IMR-90 (cell line): ENCODE data around the gene ZFP90. TPM values are rescaled to one million over a fixed set of nuclear protein-coding genes. Genes with fewer than 3 reads are reported as not detected.

Experiments
- ATAC-seq: fragments of 200-7000 bp; cut with Tn5 transposase; 2 replicates; pipeline ENCODE4 v1.9.1; 2020; ENCODE audit warnings: low read depth, mild to moderate bottlenecking, moderate library complexity
- BruUV-seq: library from RNA; stranded (reverse); fragments of 400-500 nt; replicated peaks from 2 replicates; lab custom pipeline; 2021; lab: Mats Ljungman, UMichigan
- CTCF ChIA-PET: fragments of 300-600 bp; formaldehyde crosslinking; extraction: SDS; loops from one replicate; lab custom pipeline; 2021; ENCODE audit warnings: antibody characterized with exemption; lab: Yijun Ruan, JAX
- POLR2A ChIA-PET: fragments of 300-600 bp; sonication (Branson Sonifier 250); formaldehyde crosslinking; loops from one replicate; lab custom pipeline; 2022; ENCODE audit warnings: antibody characterized with exemption; ENCODE audit not compliant: unreplicated experiment; lab: Charles Lee
- DNase-seq: peaks from one replicate; pipeline ENCODE4 v3.0.0; 2013
- H2AFZ ChIP-seq: replicated peaks from 2 replicates; pipeline ENCODE3; 2013; ENCODE audit warnings: low read length, mild to moderate bottlenecking; ENCODE audit not compliant: poor library complexity
- H2AK5ac ChIP-seq: 2 replicates; pipeline ENCODE4 v1.6.1; 2013; ENCODE audit warnings: low read depth, low read length, inconsistent platforms
- H2AK9ac ChIP-seq: replicated peaks from 2 replicates; pipeline ENCODE3; 2013; ENCODE audit warnings: mild to moderate bottlenecking, low read depth, low read length, moderate library complexity; ENCODE audit not compliant: poor library complexity
- H2BK120ac ChIP-seq: 2 replicates; pipeline ENCODE4 v1.6.1; 2013; ENCODE audit warnings: low read depth, low read length, inconsistent platforms
- H2BK15ac ChIP-seq: 3 replicates; pipeline ENCODE4 v1.6.1; 2013; ENCODE audit warnings: low read depth, low read length, inconsistent platforms
- H2BK20ac ChIP-seq: 2 replicates; pipeline ENCODE4 v1.6.1; 2013; ENCODE audit warnings: low read depth, mild to moderate bottlenecking, inconsistent platforms, low read length, moderate library complexity
- H2BK5ac ChIP-seq: 2 replicates; pipeline ENCODE4 v1.6.1; 2013; ENCODE audit warnings: mild to moderate bottlenecking, low read depth, low read length, inconsistent platforms; ENCODE audit not compliant: poor library complexity, severe bottlenecking
- H3K14ac ChIP-seq: replicated peaks from 2 replicates; pipeline ENCODE4 v1.6.1; 2013; ENCODE audit warnings: low read depth, low read length, inconsistent platforms
- H3K18ac ChIP-seq: 2 replicates; pipeline ENCODE4 v1.6.1; 2013; ENCODE audit warnings: low read depth, low read length, control low read depth
- H3K23ac ChIP-seq: 2 replicates; pipeline ENCODE4 v1.6.1; 2013; ENCODE audit warnings: low read depth, low read length, inconsistent platforms
- H3K27ac ChIP-seq: 2 replicates; pipeline ENCODE4 v1.5.1; 2013; ENCODE audit warnings: mild to moderate bottlenecking, control low read depth, low read length; ENCODE audit not compliant: insufficient read depth
- H3K27me3 ChIP-seq: 2 replicates; pipeline ENCODE4 v1.6.1; 2013; ENCODE audit warnings: low read length; ENCODE audit not compliant: control insufficient read depth, insufficient read depth
- H3K36me3 ChIP-seq: 2 replicates; pipeline ENCODE4 v1.6.1; 2013; ENCODE audit warnings: low read length, mixed read lengths; ENCODE audit not compliant: control insufficient read depth, insufficient read depth
- H3K4ac ChIP-seq: 2 replicates; pipeline ENCODE4 v1.6.1; 2013; ENCODE audit warnings: low read depth, low read length, inconsistent platforms
- H3K4me1 ChIP-seq: 2 replicates; pipeline ENCODE4 v1.6.1; 2013; ENCODE audit warnings: low read length, mixed read lengths; ENCODE audit not compliant: control insufficient read depth, insufficient read depth
- H3K4me2 ChIP-seq: 2 replicates; pipeline ENCODE4 v1.6.1; 2013; ENCODE audit warnings: low read depth, mild to moderate bottlenecking, control low read depth, low read length, moderate library complexity
- H3K4me3 ChIP-seq: 2 replicates; pipeline ENCODE4 v1.5.1; 2013; ENCODE audit warnings: low read depth, mild to moderate bottlenecking, control low read depth, low read length, moderate library complexity; ENCODE audit not compliant: insufficient read depth
- H3K56ac ChIP-seq: 2 replicates; pipeline ENCODE4 v1.6.1; 2013; ENCODE audit warnings: low read length, inconsistent platforms; ENCODE audit not compliant: insufficient read depth; ENCODE audit errors: extremely low read depth
- H3K79me1 ChIP-seq, 2 experiments: 2 replicates each; pipeline ENCODE4 v1.6.1; 2013; ENCODE audit warnings: low read length in 2 of 2, inconsistent platforms in 1 of 2, low read depth in 1 of 2
- H3K9ac ChIP-seq: 2 replicates; pipeline ENCODE4 v1.6.1; 2013; ENCODE audit warnings: low read depth, low read length, control low read depth
- H3K9me1 ChIP-seq: 2 replicates; pipeline ENCODE4 v1.6.1; 2013; ENCODE audit warnings: low read length, inconsistent platforms; ENCODE audit not compliant: insufficient read depth
- H3K9me3 ChIP-seq: 2 replicates; pipeline ENCODE4 v1.6.1; 2013; ENCODE audit warnings: low read length; ENCODE audit not compliant: control insufficient read depth, insufficient read depth
- H4K20me1 ChIP-seq: 2 replicates; pipeline ENCODE4 v1.6.1; 2013; ENCODE audit warnings: low read length, inconsistent platforms; ENCODE audit not compliant: insufficient read depth
- H4K5ac ChIP-seq: 2 replicates; pipeline ENCODE4 v1.6.1; 2013; ENCODE audit warnings: mild to moderate bottlenecking, low read depth, low read length, control low read depth
- H4K8ac ChIP-seq, 2 experiments: 2 replicates each; pipeline ENCODE4 v1.6.1; 2013; ENCODE audit warnings: low read depth in 2 of 2, low read length in 2 of 2, control low read depth in 1 of 2, inconsistent platforms in 1 of 2
- H4K91ac ChIP-seq: 2 replicates; pipeline ENCODE4 v1.6.1; 2013; ENCODE audit warnings: low read depth, low read length, inconsistent platforms; ENCODE audit not compliant: insufficient read depth
- BHLHE40 ChIP-seq: fragments of 150-350 bp; IDR thresholded peaks from 2 replicates; pipeline ENCODE4 v1.6.1; 2016; ENCODE audit warnings: mild to moderate bottlenecking, low read depth, low read length
- CEBPB ChIP-seq: IDR thresholded peaks from 2 replicates; pipeline ENCODE4 v1.6.1; 2012; ENCODE audit warnings: low read depth, low read length, improper control_type of control experiment
- CHD1 ChIP-seq: IDR thresholded peaks from 2 replicates; pipeline ENCODE4 v1.6.1; 2012; ENCODE audit warnings: low read depth, low read length, improper control_type of control experiment
- CTCF ChIP-seq: conservative IDR thresholded peaks from 2 replicates; pipeline ENCODE4 v1.5.1; 2012; ENCODE audit warnings: mild to moderate bottlenecking, low read depth, low read length, improper control_type of control experiment
- MAFK ChIP-seq: IDR thresholded peaks from 2 replicates; pipeline ENCODE4 v1.6.1; 2012; ENCODE audit warnings: low read depth, low read length, improper control_type of control experiment
- MXI1 ChIP-seq: IDR thresholded peaks from 2 replicates; pipeline ENCODE4 v1.6.1; 2012; ENCODE audit warnings: low read depth, mild to moderate bottlenecking, low read length, moderate library complexity, borderline replicate concordance
- NFE2L2 ChIP-seq: fragments of 150-350 bp; IDR thresholded peaks from 2 replicates; pipeline ENCODE4 v1.6.1; 2016; ENCODE audit warnings: low read depth, mild to moderate bottlenecking, low read length
- RAD21 ChIP-seq: IDR thresholded peaks from 2 replicates; pipeline ENCODE4 v1.6.1; 2012; ENCODE audit warnings: low read length, improper control_type of control experiment
- SMC3 ChIP-seq: fragments of 150-350 bp; IDR thresholded peaks from 2 replicates; pipeline ENCODE4 v1.6.1; 2016; ENCODE audit warnings: low read depth, mild to moderate bottlenecking, antibody characterized with exemption, low read length, moderate library complexity
- USF2 ChIP-seq: fragments of 150-350 bp; IDR thresholded peaks from 2 replicates; pipeline ENCODE4 v1.6.1; 2017; ENCODE audit warnings: mild to moderate bottlenecking, antibody characterized with exemption, low read length, low read depth
- WGBS, 2 experiments: methylation state at CpG; one replicate each; pipeline versions ENCODE4 v1.1.5 to v1.1.7; 2013; ENCODE audit warnings: missing lambda C conversion rate in 2 of 2; ENCODE audit not compliant: insufficient read length in 1 of 2; ENCODE audit errors: extremely low coverage in 2 of 2; 5-methylcytosine and 5-hydroxymethylcytosine counted together
- dilution Hi-C: fragments of 300-500 bp; cut with HindIII; formaldehyde crosslinking; loops from one replicate; pipeline ENCODE4 v1.14.3; 2018; ENCODE audit warnings: low sequenced_read_pairs; ENCODE audit not compliant: unreplicated experiment
- in situ Hi-C: fragments of 300-500 bp; cut with MboI; formaldehyde crosslinking; loops from 3 replicates; pipeline ENCODE4 v1.14.3; 2019; ENCODE audit warnings: low sequenced_read_pairs, inconsistent platforms, mixed read lengths
- intact Hi-C: fragments of 100-400 bp; cut with micrococcal nuclease; formaldehyde crosslinking; loops from 2 replicates; pipeline ENCODE4 v1.10.0; 2022
- polyA plus RNA-seq, 3 experiments: library from polyadenylated mRNA; depleted of rRNA; stranded (reverse); fragments of >200 nt; gene quantifications; 2 replicates each; pipeline ENCODE4 v1.2.3, GENCODE V29; 2012; ENCODE audit warnings: low replicate concordance in 1 of 3
- total RNA-seq: library from RNA; depleted of rRNA; stranded (reverse); fragments of >200 nt; gene quantifications from 2 replicates; pipeline ENCODE4 v1.2.3, GENCODE V29; 2012

The ZFP90 gene
- total and polyA plus RNA-seq, 2 of the 4 experiments (the other 2 are of a cell fraction): 7.3 to 22.6 TPM

- Histone ChIP-seq H3K9ac (no peak overlapping the region), H2BK5ac (no peak overlapping the region), H3K79me1 (peaks cover 0 to 4% of the 10 kb centered on the region in 2 experiments; a peak in 1 of 4 replicates), H3K18ac (no peak overlapping the region), H3K36me3 (no peaks in the 10 kb centered on the region), H2BK15ac (no peak overlapping the region), H3K4ac (no peak overlapping the region), H2AK9ac (peak overlapping the region; percentile 23), H3K23ac (no peak overlapping the region), H2AK5ac (no peak overlapping the region), H3K4me3 (no peak overlapping the region), H2AFZ (peak overlapping the region; percentile 82), H3K56ac (no peak overlapping the region), H2BK120ac (no peak overlapping the region), H3K27ac (no peak overlapping the region), H4K20me1 (no peaks in the 10 kb centered on the region), H4K91ac (no peak overlapping the region), H4K8ac (no peak overlapping the region), H3K9me3 (0 out of 2 replicates have a peak, but pooled peaks cover 2% of the 10 kb centered on the region), H3K4me2 (peak overlapping the region; percentile 47; the same call in 1 of the 2 replicates), H3K4me1 (0 out of 2 replicates have a peak, but pooled peaks cover 3% of the 10 kb centered on the region), H4K5ac (no peak overlapping the region), H2BK20ac (no peak overlapping the region), H3K9me1 (0 out of 2 replicates have a peak, but pooled peaks cover 3% of the 10 kb centered on the region), H3K27me3 (no peaks in the 10 kb centered on the region), H3K14ac (no peak overlapping the region)
- 0% methylated on average over 10 of the region's 29 CpGs; no CpG with 5 or more reads in 1 of the 2 experiments for whole genome bisulfite sequencing, 2 experiments
- intact Hi-C loops: loop anchor here (1.0 to 5.0 kb wide), 4 partner anchors 271 to 595 kb away; no protein-coding TSS in a partner anchor
- in situ Hi-C loops: loop anchor here (5.0 kb wide), 1 partner anchor 593 kb away; no protein-coding TSS in a partner anchor
- ChIA-PET CTCF (interaction anchor here (0.6 to 1.4 kb wide), 5 partner anchors 10 to 315 kb away, joined by 3 to 4 read pairs (median 3); no protein-coding TSS in a partner anchor), POLR2A (no interaction called here)
- dilution Hi-C loops: no loop called here
- DNase-seq: peak; percentile 64
- no peak for TF ChIP-seq NFE2L2
- TF ChIP-seq MAFK: no peak
- peak; percentile 93 for TF ChIP-seq RAD21
- peak; percentile 75 for TF ChIP-seq SMC3
- TF ChIP-seq CHD1: no peak
- 0 out of 2 replicates have a peak, but pooled peaks have one; percentile 27 for TF ChIP-seq MXI1
- peak; percentile 96 for TF ChIP-seq CTCF
- no peak for TF ChIP-seq USF2
- no peak for TF ChIP-seq CEBPB
- TF ChIP-seq BHLHE40: no peak
- BruUV-seq: no TSS peak
- peak; percentile 92 for ATAC-seq
Observed at GRCh38 chr16:68528686-68529379, 10.3 kb upstream of the ZFP90 start.
